HG03521 (cell line): Measurements from ENCODE around the gene ZNF878.
A peak's percentile ranks its signal among the peaks of the same experiment; 100 is the strongest.

Experiments
- ATAC-seq: cut with Tn5 transposase; IDR thresholded peaks from one replicate; pipeline ENCODE4 v1.9.1; 2021; ENCODE audit warnings: mild to moderate bottlenecking, moderate library complexity; ENCODE audit not compliant: unreplicated experiment

The ZNF878 gene

GRCh38 chr19:12035220-12036172 is 17.3 kb downstream of the ZNF878 start, which contains the start of gene ZNF433:
Gene ZNF433, minus strand, starts transcription at chr19:12035679. Its CDS starts 140 bp downstream, at chr19:12035539.
- ATAC-seq: peak; percentile 80

GRCh38 chr19:12034620-12035019 is 18.1 kb downstream of the ZNF878 start:
- no peak for ATAC-seq

GRCh38 chr19:12034198-12034597 is 18.6 kb downstream of the ZNF878 start:
- no peak for ATAC-seq

- no peak for ATAC-seq
Measured at GRCh38 chr19:12015753-12016116, 37.0 kb downstream of the ZNF878 start.

- no peak for ATAC-seq
Measured at GRCh38 chr19:12015015-12015752, 37.6 kb downstream of the ZNF878 start.

GRCh38 chr19:12000152-12000981 is 52.4 kb downstream of the ZNF878 start:
- ATAC-seq: no peak

GRCh38 chr19:11995174-11995573 is 57.6 kb downstream of the ZNF878 start:
- no peak for ATAC-seq
